Stimulated activated CD4-positive, alpha-beta T cell treated with anti-CD3 and anti-CD28 coated beads, Interleukin-12 subunit alpha, Interleukin-12 subunit beta, amount 100 ng/mL, for 48 hours (primary cell): ENCODE results near the gene ACYP2.
"Not testable (repeated sequence)": the region's sequence is repeated elsewhere in the genome, so short reads cannot be mapped to it uniquely, and the experiment has no call there.

ENCODE experiments used
- DNase-seq, 3 donors: peaks; one replicate each; pipeline ENCODE4 v3.0.0-alpha.2; 2020; ENCODE audit warnings: low read depth in 2 of 3, low spot score in 1 of 3

ACYP2 gene

GRCh38 chr2:54262015-54262765 is 146.8 kb downstream of the ACYP2 start:
- no peak for DNase-seq

GRCh38 chr2:54265081-54265480 is 149.7 kb downstream of the ACYP2 start:
- not testable (repeated sequence) for DNase-seq

GRCh38 chr2:54267577-54267976 is 152.2 kb downstream of the ACYP2 start:
- no peak for DNase-seq

- no peak for DNase-seq
Observed at GRCh38 chr2:54271189-54271588, 155.8 kb downstream of the ACYP2 start.

- DNase-seq: no peak
Observed at GRCh38 chr2:54271843-54272627, 156.6 kb downstream of the ACYP2 start.

- no peak for DNase-seq
Observed at GRCh38 chr2:54274781-54275242, 159.4 kb downstream of the ACYP2 start.

GRCh38 chr2:54275541-54275940 is 160.1 kb downstream of the ACYP2 start:
- DNase-seq: no peak

GRCh38 chr2:54279385-54279784 is 164.0 kb downstream of the ACYP2 start:
- no peak for DNase-seq

GRCh38 chr2:54284826-54285225 is 169.4 kb downstream of the ACYP2 start:
- no peak for DNase-seq

GRCh38 chr2:54285451-54285850 is 170.0 kb downstream of the ACYP2 start:
- no peak for DNase-seq

- no peak for DNase-seq
Observed at GRCh38 chr2:54287532-54287931, 172.1 kb downstream of the ACYP2 start.

- no peak for DNase-seq
Observed at GRCh38 chr2:54289917-54290316, 174.5 kb downstream of the ACYP2 start.

- DNase-seq: no peak
Observed at GRCh38 chr2:54290356-54291025, 175.1 kb downstream of the ACYP2 start.

- not testable (repeated sequence) for DNase-seq
Observed at GRCh38 chr2:54294665-54295064, 179.2 kb downstream of the ACYP2 start.

GRCh38 chr2:54295911-54296310 is 180.5 kb downstream of the ACYP2 start:
- no peak for DNase-seq

GRCh38 chr2:54298514-54298913 is 183.1 kb downstream of the ACYP2 start:
- no peak for DNase-seq

GRCh38 chr2:54303631-54304030 is 188.2 kb downstream of the ACYP2 start:
- DNase-seq: no peak

- DNase-seq: no peak
Observed at GRCh38 chr2:54306556-54306955, 191.1 kb downstream of the ACYP2 start.

GRCh38 chr2:54308186-54308585 is 192.8 kb downstream of the ACYP2 start:
- DNase-seq: no peak

- no peak for DNase-seq
Observed at GRCh38 chr2:54308782-54309181, 193.4 kb downstream of the ACYP2 start.

- DNase-seq: no peak
Observed at GRCh38 chr2:54310311-54310710, 194.9 kb downstream of the ACYP2 start.

- no peak for DNase-seq
Observed at GRCh38 chr2:54310961-54311360, 195.5 kb downstream of the ACYP2 start.
